ENCODE measurements around the gene PAX5. TPM values are rescaled to one million over a fixed set of nuclear protein-coding genes. Genes with fewer than 3 reads are reported as not detected.

PAX5 gene
- total and polyA plus RNA-seq, 2 donors (not counting 1 experiment from before 2014, with no cell fraction given): 196 to 275 TPM

GRCh38 chr9:36793277-36793676 lies 240.8 kb downstream of the PAX5 start:
- Histone ChIP-seq H3K27me3 (replicated peaks in 1 of 4; ENCODE audit: control extremely low read depth in 1 of 4, control insufficient read depth in 3 of 4, insufficient read depth in 4 of 4, low read length in 3 of 4) (peaks cover 0 to 3% (median 0%) of the 10 kb centered on the region in 4 experiments), H3K27ac (ENCODE audit: low read length in 2 of 2) (no peak overlapping the region), H3K4me3 (ENCODE audit: control extremely low read depth in 1 of 5, extremely low read depth in 1 of 5, insufficient read depth in 1 of 5, low read depth in 2 of 5, low read length in 4 of 5) (no peak overlapping the region), H3K4me1 (ENCODE audit: control insufficient read depth in 2 of 2, insufficient read depth in 2 of 2, low read length in 2 of 2) (no peaks in the 10 kb centered on the region), H3K36me3 (replicated peaks in 1 of 2; ENCODE audit: control extremely low read depth in 1 of 2, control insufficient read depth in 1 of 2, extremely low read depth in 1 of 2, insufficient read depth in 2 of 2, low read length in 1 of 2) (no peaks in the 10 kb centered on the region), H3K9me3 (ENCODE audit: control extremely low read depth in 1 of 3, control insufficient read depth in 2 of 3, insufficient read depth in 1 of 3, low read length in 2 of 3) (peaks cover 0 to 16% (median 12%) of the 10 kb centered on the region in 3 donors), H3K9ac (ENCODE audit: low read length) (no peak overlapping the region), H3K79me2 (ENCODE audit: control insufficient read depth, insufficient read depth, low read length) (no peaks in the 10 kb centered on the region), H2AFZ (ENCODE audit: insufficient read depth, low read depth, low read length, poor library complexity, severe bottlenecking) (no peak overlapping the region), H3K4me2 (replicated peaks; ENCODE audit: low read depth, low read length, poor library complexity, severe bottlenecking) (no peak overlapping the region), H4K20me1 (ENCODE audit: control insufficient read depth, insufficient read depth, low read length, poor library complexity, severe bottlenecking) (no peaks in the 10 kb centered on the region)
- ChIA-PET CTCF (interaction anchor here (1.4 kb wide), 1 partner anchor 61 kb away, joined by 3 read pairs; no protein-coding TSS in a partner anchor), POLR2A (no interaction called here)
- H3K9me3 Mint-ChIP-seq (ENCODE audit: insufficient read depth): peaks cover 5% of the 10 kb centered on the region
- H3K4me1 Mint-ChIP-seq: no peaks in the 10 kb centered on the region
- ATAC-seq (ENCODE audit: low read depth) (no peak), DNase-seq (no peak)
- peak; percentile 19 for TF ChIP-seq CTCF (IDR thresholded peaks at IDR 0.05)
- no peak for TF ChIP-seq EZH2 (IDR thresholded peaks at IDR 0.05; ENCODE audit: borderline replicate concordance, insufficient read depth, low read depth, low read length, poor library complexity, severe bottlenecking)
- intact Hi-C loops (cut with micrococcal nuclease): no loop called here
- no peak overlapping the region for H3K27ac Mint-ChIP-seq
- no CpG with 5 or more reads among the region's 2 CpGs for WGBS (ENCODE audit: insufficient coverage)
- H3K4me3 Mint-ChIP-seq: no peak overlapping the region
- no peaks in the 10 kb centered on the region for H3K27me3 Mint-ChIP-seq

- Histone ChIP-seq H3K36me3 (replicated peaks in 1 of 2; ENCODE audit: control extremely low read depth in 1 of 2, control insufficient read depth in 1 of 2, extremely low read depth in 1 of 2, insufficient read depth in 2 of 2, low read length in 1 of 2) (no peaks in the 10 kb centered on the region), H3K79me2 (ENCODE audit: control insufficient read depth, insufficient read depth, low read length) (no peaks in the 10 kb centered on the region), H3K4me1 (ENCODE audit: control insufficient read depth in 2 of 2, insufficient read depth in 2 of 2, low read length in 2 of 2) (no peaks in the 10 kb centered on the region), H3K27me3 (replicated peaks in 1 of 4; ENCODE audit: control extremely low read depth in 1 of 4, control insufficient read depth in 3 of 4, insufficient read depth in 4 of 4, low read length in 3 of 4) (peaks cover 0 to 3% (median 1%) of the 10 kb centered on the region in 4 experiments), H3K27ac (ENCODE audit: low read length in 2 of 2) (no peak overlapping the region), H4K20me1 (ENCODE audit: control insufficient read depth, insufficient read depth, low read length, poor library complexity, severe bottlenecking) (no peaks in the 10 kb centered on the region), H2AFZ (ENCODE audit: insufficient read depth, low read depth, low read length, poor library complexity, severe bottlenecking) (no peak overlapping the region), H3K4me3 (ENCODE audit: control extremely low read depth in 1 of 5, extremely low read depth in 1 of 5, insufficient read depth in 1 of 5, low read depth in 2 of 5, low read length in 4 of 5) (no peak overlapping the region), H3K9me3 (ENCODE audit: control extremely low read depth in 1 of 3, control insufficient read depth in 2 of 3, insufficient read depth in 1 of 3, low read length in 2 of 3) (peaks cover 0 to 16% (median 12%) of the 10 kb centered on the region in 3 donors), H3K9ac (ENCODE audit: low read length) (no peak overlapping the region), H3K4me2 (replicated peaks; ENCODE audit: low read depth, low read length, poor library complexity, severe bottlenecking) (no peak overlapping the region)
- POLR2A ChIA-PET: no interaction called here
- Mint-ChIP-seq H3K4me3 (no peak overlapping the region), H3K27ac (no peak overlapping the region), H3K4me1 (no peaks in the 10 kb centered on the region), H3K27me3 (peaks cover 10% of the 10 kb centered on the region), H3K9me3 (ENCODE audit: insufficient read depth) (peaks cover 5% of the 10 kb centered on the region)
- CTCF ChIA-PET: interaction anchor here (0.6 to 1.5 kb wide), 3 partner anchors 22 to 788 kb away, joined by 3 read pairs; no protein-coding TSS in a partner anchor
- no peak for ATAC-seq (ENCODE audit: low read depth)
- DNase-seq: no peak
- intact Hi-C loops (cut with micrococcal nuclease): no loop called here
- WGBS (ENCODE audit: insufficient coverage): 100% methylated on average over 6 of the region's 9 CpGs
- TF ChIP-seq EZH2 (IDR thresholded peaks at IDR 0.05; ENCODE audit: borderline replicate concordance, insufficient read depth, low read depth, low read length, poor library complexity, severe bottlenecking): no peak
- TF ChIP-seq CTCF (IDR thresholded peaks at IDR 0.05): no peak
These were observed 242.7 kb downstream of the PAX5 start for GRCh38 chr9:36791222-36791950.

Measured in B cell (primary cell).